Keratinocyte (primary cell): ENCODE results near the gene CEBPE.

Experiments used
- EZH2 ChIP-seq: IDR thresholded peaks from one replicate; pipeline ENCODE4 v1.6.1; 2012; ENCODE audit warnings: inconsistent platforms, mild to moderate bottlenecking, low read length, moderate library complexity
- TF ChIP-seq, protein P1 (sequence below), 3 experiments: IDR thresholded peaks in 1 of 3; conservative IDR thresholded peaks in 1 of 3; optimal IDR thresholded peaks in 1 of 3; 2 replicates in 2 of 3; 3 replicates in 1 of 3; pipeline versions ENCODE3 to v1.5.1; 2011; ENCODE audit warnings: low read length in 3 of 3, mild to moderate bottlenecking in 3 of 3, moderate library complexity in 2 of 3, control low read depth in 1 of 3, inconsistent platforms in 1 of 3; ENCODE audit not compliant: insufficient read depth in 2 of 3; ENCODE audit errors: extremely low read depth in 1 of 3

DNA sequence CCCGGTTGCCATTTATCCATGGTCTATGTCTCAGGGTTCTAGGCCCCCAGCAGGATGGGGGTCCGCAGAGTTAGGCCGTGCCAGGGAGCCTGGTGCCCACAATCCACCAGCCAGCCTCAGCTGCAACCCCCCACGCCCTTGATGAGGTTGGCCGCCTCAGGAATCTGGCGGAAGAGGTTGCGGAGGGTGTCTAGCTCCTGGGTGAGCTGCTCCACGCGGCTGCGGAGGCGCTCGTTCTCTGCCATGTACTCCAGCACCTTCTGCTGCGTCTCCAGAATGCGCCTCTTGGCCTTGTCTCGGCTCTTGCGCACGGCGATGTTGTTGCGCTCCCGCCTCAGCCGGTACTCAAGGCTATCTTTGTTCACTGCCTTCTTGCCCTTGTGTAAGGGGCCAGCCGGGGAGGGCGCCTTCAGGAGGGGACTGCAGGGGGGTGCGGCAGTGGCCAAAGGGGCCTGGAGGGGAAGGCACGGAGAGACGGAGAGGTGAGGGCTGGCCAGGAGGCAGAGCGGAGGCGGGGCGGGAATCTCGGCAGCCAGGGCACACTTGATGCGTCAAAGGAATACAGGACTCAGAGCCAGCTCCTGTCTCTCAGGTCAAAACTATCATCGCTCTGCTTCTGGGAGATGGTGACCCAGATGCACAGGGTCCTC lies 1.6 kb downstream of the CEBPE start:
- TF ChIP-seq, protein P1, sequence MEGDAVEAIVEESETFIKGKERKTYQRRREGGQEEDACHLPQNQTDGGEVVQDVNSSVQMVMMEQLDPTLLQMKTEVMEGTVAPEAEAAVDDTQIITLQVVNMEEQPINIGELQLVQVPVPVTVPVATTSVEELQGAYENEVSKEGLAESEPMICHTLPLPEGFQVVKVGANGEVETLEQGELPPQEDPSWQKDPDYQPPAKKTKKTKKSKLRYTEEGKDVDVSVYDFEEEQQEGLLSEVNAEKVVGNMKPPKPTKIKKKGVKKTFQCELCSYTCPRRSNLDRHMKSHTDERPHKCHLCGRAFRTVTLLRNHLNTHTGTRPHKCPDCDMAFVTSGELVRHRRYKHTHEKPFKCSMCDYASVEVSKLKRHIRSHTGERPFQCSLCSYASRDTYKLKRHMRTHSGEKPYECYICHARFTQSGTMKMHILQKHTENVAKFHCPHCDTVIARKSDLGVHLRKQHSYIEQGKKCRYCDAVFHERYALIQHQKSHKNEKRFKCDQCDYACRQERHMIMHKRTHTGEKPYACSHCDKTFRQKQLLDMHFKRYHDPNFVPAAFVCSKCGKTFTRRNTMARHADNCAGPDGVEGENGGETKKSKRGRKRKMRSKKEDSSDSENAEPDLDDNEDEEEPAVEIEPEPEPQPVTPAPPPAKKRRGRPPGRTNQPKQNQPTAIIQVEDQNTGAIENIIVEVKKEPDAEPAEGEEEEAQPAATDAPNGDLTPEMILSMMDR (optimal IDR thresholded peaks at IDR 0.05 in 1 of 3, IDR thresholded peaks at IDR 0.05 in 1 of 3, conservative IDR thresholded peaks at IDR 0.05 in 1 of 3; ENCODE audit: extremely low read depth in 1 of 3, insufficient read depth in 2 of 3, low read length in 3 of 3), result no peak
- no peak for TF ChIP-seq EZH2
